Measurements from ENCODE around the gene NXPE1.

Gene NXPE1

DNA sequence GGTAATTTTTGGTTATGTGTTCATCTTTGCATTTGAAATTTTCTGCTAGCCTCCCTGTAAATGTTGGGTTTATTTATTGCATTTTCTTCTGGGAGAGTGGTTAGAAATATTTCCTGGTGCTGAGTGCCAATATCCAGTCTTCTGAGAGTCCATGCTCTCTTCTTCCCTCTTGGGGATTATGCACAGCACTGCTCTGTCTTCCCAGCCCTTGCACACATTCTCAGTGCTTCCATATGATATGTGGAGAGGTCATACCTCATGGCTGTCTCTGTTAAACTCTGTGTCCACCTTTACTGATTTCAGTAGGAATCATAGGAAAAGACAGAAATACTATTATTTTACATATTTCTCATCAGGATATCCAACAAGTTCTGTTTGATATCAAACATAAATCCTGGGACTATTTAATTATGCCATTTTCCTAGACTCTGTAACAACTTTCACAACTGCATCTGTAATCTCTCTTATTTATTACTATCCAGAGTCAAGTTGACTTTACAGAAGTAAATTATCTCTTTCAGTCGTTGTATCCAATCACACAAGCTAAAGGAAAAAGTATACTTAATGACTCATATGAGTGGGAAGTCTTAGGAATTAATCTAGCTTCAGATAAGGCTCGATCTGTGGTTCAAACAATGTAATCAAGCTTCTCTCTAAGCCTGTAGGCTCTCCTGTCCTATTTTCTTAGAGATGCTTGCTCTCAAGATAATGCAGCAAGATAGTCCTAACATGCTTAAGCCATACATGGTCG, 2.7 kb upstream of the NXPE1 start:
- no peak for DNase-seq

DNA sequence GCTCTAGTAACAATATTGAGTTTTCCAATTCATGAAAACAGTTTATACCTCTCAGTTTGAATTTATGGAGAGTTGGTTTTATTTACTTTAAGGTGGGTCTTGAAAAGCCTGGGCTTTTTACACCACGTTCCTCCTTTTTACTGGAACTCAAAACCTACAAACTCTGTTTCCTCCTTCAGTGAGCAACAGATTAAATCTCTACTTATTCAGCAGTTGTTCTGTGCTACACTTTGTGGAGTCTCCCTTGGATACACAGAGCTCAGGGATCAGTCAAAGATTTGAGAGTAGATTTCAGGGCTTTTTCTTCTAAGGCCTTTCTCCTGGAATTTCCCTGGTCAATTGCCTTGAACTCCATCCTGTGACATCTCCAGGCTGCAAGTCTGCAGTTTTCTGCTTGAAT, 3.5 kb downstream of the NXPE1 start:
- DNase-seq = no peak

DNA sequence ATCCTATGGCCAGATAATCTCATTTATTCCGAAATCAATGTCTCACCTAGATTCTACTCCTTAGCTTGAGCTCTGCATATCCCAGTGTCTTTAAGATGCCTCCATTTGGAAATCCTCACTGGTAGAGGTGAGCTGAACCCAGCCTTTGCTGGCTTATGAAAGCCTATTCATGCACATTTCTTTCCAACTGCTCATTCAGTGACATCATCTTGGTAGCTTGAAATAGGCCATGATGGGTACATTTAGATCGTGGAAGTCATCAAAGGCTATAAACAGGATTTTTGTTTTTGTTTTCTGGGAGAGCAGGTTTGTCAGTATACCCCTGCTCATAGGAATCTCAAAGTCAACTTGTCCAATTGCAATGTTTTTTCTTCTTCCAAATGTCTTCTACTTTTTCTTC, 6.0 kb downstream of the NXPE1 start:
- no peak for DNase-seq

DNA sequence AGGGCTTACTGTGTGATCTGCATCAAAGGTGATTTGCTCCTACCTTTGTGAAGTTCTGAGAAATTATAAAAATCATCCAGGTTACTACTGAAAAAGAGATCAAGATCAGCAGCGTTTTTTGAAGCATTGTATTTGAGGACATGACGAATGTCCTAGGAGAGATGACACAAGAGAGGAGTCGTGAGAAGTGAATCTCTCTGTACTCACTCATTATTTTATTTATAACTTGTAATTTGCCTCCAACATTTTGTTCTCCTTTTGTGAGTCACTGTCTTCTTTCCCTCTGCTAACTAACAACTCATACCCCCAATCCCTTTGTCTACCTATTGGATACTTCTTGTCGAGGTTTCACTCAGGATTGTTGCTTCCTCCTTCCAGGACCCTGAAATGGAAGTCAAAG, 8.6 kb downstream of the NXPE1 start:
- DNase-seq = no peak

DNA sequence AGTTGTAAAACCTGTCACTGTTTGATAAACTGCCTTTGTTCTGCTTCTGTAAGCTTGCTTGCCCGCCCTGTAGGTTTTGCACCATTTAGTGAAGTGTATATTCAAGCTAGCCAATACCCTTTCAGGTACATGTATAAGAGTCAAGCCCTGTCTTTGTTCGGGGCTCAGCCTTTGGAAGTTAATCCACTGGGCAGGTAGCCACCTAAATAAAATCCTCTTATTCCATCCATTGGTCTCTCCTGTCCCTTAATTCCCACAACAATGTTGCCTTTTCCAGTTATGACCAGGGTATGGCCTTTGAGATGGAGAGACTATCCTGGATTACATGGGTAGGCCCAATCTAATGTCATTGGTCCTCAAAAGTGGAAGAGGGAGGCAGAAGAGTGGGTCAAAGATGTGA, 34.0 kb downstream of the NXPE1 start:
- DNase-seq = no peak

DNA sequence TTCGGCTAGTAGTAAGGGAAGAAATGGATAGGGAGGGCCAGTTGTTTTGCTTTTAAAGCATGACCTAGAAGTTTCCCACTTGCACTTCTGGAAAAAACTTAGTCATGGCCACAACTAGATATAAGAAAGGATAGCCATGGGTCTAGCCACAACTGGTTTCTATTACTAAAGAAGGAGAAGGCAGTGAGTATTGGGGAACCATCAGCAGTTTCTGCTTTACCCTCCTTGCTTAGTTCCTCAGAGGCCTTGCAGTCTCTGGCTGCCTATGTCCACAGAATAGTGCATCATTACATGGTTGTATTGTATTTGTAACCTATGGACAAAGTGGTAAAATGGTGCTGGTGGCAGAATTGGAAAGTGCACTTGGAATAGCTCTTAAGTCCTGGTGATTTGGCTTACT, 35.6 kb downstream of the NXPE1 start:
- DNase-seq = no peak

DNA sequence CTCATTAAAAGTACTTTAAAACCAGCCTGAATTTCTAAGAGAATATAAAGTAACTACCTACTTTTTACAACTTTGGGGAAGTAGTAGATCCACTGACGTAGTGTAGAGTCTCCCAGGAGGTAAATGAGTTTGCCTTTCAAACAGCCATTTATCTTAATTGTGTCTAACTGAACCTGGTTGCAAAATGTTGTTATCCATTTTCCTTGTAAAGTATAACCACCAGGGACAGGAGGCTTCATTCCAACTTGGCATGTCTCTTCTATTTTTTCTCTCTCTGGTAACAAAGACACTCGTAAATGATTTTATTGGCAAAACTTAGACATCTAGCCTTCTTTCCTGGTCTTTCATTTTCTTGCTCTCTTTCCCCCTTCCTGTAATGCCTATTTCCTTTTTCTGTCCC, 36.9 kb downstream of the NXPE1 start:
- no peak for DNase-seq

DNA sequence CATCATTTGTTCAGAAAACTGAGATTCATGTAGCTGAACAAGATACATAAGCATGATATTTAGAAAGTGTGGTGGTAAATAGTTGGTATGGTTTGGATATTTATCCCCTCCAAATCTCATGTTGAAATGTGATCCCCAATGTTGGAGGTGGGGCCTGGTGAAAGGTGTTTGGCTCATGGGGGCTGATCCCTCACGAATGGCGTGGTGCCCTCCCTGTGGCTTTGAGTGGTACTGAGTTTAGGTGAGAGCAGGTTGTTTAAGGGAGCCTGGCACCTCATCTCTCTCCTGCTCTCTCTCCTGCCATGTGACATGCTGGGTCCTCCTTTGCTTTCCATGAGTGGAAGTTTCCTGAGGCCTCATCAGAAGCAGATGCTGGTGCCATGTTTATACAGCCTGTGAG, 48.1 kb downstream of the NXPE1 start:
- no peak for DNase-seq

DNA sequence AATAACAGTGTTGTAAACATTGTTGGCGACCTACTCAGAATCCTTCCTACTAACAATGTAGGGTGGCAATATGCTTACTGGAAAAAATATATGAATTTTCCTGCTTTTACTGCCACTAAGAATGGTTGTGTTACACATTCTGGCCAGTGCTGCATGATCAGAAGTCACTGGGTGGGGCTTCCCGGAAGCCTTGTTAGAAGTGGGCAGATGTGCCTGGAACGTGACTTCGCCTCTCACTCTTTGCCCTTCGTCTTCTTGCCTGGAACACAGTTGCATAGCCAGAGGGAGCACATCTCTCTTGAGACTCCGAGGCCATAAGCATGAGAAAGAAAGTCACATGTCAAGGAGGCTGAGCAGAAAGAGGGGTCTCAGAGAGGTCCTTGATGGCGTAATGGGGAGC, 48.6 kb downstream of the NXPE1 start:
- DNase-seq = no peak

DNA sequence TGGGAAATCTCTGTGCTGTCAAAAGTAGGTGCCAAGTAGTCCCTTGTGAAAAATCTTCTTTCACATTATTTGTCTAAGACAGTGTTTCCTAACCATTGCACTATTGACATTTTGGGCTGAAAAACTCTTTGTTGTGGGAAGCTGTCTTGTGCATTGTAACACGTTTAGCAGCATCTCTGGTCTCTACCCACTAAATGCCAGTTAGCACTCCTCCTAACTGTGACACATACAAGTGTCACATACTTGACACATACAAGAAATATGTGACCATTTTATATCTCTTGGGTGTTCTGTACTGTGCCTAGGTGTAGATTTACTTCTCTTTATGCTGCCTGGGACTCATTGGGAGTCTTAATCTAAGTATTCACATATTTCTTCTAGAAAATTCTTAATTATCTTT, 57.8 kb downstream of the NXPE1 start:
- no peak for DNase-seq

DNA sequence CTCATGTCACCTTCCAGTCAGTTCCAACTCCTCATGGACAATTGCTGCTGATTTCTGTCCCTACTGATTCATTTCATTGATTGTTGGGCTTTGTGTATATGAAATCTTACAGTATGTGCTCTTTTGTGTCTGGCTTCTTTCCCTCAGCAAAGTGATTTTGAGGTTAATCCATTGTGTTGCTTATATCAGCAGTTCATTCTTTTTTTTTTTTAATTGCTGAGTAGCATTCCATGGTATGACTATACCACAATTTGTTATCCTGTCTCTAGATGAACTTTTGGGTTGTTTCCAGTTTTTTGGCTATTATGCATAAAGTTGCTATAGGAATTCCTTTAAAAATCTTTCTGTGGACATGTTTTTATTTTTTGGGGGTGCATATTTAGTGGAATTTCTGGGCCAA, 59.9 kb downstream of the NXPE1 start:
- no peak for DNase-seq

DNA sequence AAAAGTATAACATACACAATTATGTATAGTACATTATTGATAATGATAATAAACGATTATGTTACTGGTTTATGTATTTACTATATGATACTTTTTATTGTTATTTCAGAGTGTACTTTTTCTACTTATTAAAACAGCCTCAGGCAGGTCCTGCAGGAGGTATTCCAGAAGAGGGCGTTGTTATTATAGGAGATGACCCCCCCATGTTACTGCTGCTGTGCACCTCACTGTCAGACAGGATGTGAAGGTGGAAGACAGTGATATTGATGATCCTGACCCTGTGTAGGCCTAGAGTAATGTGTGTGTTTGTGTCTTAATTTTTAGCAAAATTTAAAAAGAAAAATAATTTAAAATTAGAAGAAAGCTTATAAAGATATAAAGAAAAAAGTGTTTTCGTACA, 62.8 kb downstream of the NXPE1 start:
- DNase-seq = no peak

DNA sequence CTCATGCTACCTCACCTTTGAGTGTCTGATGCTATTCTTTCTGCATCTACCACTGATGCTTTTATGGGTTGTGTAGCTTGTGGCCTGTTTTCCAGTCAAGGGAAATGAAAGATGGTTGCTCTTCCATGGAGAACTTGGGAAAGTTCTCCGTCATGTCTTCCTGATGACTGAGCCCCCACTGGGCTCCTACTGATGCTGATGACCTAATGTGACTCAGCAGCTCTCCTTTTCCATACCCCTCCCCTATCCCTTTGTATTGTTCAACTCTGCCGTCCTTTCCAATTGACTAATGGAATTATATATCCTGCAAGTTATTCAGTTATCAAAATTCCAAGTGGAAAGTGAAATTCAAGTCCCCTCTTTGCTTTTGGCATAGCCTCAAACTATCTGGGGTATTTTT, 75.8 kb downstream of the NXPE1 start:
- DNase-seq = no peak

DNA sequence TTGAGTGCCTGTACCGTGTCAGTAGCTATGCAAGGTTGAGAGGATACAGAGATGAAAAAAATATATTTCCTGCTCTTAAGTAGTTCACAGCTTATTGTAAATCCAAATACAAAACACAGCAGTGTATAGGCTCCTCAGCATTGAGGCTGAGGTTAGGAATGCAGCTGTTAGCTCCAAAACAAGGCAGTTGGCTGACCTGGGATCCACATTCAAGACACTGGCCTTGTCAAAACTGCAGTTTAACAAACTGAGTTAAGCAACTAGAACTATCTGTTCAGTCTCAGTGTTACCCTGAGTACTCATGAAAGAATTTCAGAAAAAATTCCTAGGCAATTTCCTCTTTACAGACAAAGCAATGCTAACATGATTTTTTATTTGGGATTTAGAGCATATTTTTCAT, 77.6 kb downstream of the NXPE1 start:
- no peak for DNase-seq

DNA sequence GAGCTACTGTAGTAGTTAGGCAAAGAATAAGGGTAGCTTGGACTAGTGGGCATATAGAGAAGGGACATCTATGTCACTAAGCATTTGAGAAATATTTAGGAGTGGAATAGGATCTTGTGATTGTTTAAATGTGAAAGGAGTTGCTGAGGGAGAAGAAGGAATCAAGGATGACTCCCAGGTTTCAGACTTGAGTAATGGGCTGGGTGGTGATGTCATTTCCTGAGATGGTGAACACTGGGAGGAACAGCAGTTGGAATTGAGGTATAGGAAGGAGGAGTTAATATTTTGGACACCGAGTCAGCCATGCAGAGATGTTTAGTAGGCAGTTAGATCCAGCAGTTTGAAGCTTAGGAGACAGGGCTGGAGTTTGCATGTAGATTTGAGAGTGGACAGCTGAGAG, 80.3 kb downstream of the NXPE1 start:
- DNase-seq = no peak

DNA sequence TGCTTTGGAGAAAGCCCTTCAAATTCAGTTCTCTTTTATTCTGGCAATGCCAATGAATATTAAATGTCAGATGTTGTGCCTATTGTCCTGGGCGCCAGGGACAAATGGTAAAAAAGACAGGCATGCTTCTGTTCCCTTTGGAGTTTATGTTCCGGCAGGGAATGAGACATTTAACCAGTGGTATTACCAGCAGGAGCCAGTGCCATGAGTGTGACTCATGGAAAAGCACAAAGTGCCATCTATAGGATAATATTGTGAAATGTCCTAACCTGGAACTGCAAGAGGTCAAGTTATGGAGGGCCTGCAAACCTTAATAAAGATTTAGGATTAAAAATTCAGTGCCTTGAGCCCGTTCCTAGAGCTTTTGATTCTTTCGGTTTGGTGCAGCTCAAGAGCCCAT, 80.9 kb downstream of the NXPE1 start:
- DNase-seq = no peak

DNA sequence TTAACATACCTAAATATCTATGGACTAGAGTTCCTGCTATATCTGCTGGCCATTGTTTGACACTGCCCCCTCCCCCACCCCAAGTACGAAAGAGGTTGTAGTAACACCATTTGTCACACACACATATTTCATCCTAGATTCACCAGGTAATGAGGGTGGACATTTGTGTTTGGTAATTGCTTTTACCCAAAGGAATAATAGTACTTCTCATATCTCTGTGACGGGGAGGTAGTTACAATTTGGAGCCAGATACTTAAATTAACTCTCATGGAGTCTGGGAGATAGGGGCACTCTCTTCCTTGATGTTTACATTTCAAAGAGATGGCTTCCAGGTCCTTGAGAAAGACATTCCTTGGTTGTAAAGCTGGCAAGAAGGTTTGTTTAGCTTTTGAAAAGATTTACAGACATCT, 81.7 kb downstream of the NXPE1 start:
- no peak for DNase-seq

DNA sequence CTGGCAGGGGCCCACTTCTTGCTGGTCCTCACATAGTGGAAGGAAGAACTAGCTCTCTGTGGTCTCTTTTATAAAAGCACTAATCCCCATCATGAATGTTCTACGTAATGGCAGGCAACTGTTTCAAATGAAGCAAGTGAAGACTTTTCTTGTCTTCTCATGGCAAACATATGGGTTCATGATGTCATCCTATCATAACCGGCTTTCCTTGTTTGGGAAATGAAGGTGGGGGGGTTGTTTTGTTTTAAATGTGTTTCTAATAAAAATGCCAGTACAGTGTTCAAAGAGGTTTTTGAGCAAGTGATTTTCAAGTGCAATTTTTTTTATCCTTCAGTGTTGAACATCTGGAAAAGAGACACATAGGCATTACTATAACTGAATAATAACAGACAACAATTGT, 87.0 kb downstream of the NXPE1 start:
- no peak for DNase-seq
